ENCODE data around the gene PAPOLB. TPM values are rescaled to one million over a fixed set of nuclear protein-coding genes. Genes with fewer than 3 reads are reported as not detected.

PAPOLB gene
- total and polyA plus RNA-seq, 2 of the 8 experiments (the other 6 are each of a cell fraction or from before 2014, with no cell fraction given) = 0.02 to 0.15 TPM

GRCh38 chr7:4832711-4833110, 29.1 kb downstream of the PAPOLB start:
- Histone ChIP-seq H3K79me1 (ENCODE audit: low read depth, low read length) (no peaks in the 10 kb centered on the region), H3K9me3 (ENCODE audit: insufficient read depth in 2 of 2, low read depth in 1 of 2, low read length in 1 of 2) (no peaks in the 10 kb centered on the region), H3K36me3 (ENCODE audit: control insufficient read depth in 2 of 4, insufficient read depth in 4 of 4, low read length in 3 of 4) (no peaks in the 10 kb centered on the region), H2BK120ac (replicated peaks; ENCODE audit: low read depth, low read length) (no peak overlapping the region), H3K18ac (ENCODE audit: extremely low read depth, low read length) (no peak overlapping the region), H3K4me1 (replicated peaks in 1 of 4; ENCODE audit: control insufficient read depth in 3 of 4, insufficient read depth in 4 of 4, low read length in 3 of 4) (peaks cover 0 to 4% (median 0%) of the 10 kb centered on the region in 4 experiments; a peak in 1 of 7 replicates), H3K14ac (ENCODE audit: insufficient read length) (no peak overlapping the region), H2BK20ac (ENCODE audit: low read length) (no peak overlapping the region), H2AK5ac (ENCODE audit: low read depth, low read length) (no peak overlapping the region), H3K9ac (replicated peaks in 1 of 4; ENCODE audit: extremely low read depth in 1 of 4, low read depth in 3 of 4, low read length in 3 of 4) (no peak overlapping the region), H3K4me3 (ENCODE audit: extremely low read depth in 1 of 4, insufficient read depth in 2 of 4, low read depth in 3 of 4, low read length in 4 of 4) (no peak overlapping the region), H3K23me2 (ENCODE audit: low read depth, low read length) (peaks cover 2% of the 10 kb centered on the region; the same call in 1 of the 2 replicates), H4K20me1 (replicated peaks in 1 of 2; ENCODE audit: control insufficient read depth in 1 of 2, insufficient read depth in 2 of 2, low read length in 2 of 2) (peaks cover 0 to 6% of the 10 kb centered on the region in 2 experiments), H4K91ac (replicated peaks; ENCODE audit: insufficient read length, low read length) (no peak overlapping the region), H2BK15ac (ENCODE audit: low read length) (no peak overlapping the region), H3K79me2 (ENCODE audit: control insufficient read depth in 1 of 2, insufficient read depth in 2 of 2, low read length in 2 of 2) (no peaks in the 10 kb centered on the region), H2AFZ (ENCODE audit: low read length) (no peak overlapping the region), H4K5ac (ENCODE audit: insufficient read length, low read depth, low read length) (no peak overlapping the region), H2BK5ac (ENCODE audit: low read depth, low read length) (no peak overlapping the region), H3K4ac (replicated peaks; ENCODE audit: insufficient read length, low read depth, low read length) (no peak overlapping the region), H3K4me2 (ENCODE audit: insufficient read depth in 1 of 2, low read depth in 2 of 2, low read length in 2 of 2) (no peak overlapping the region), H3K27ac (ENCODE audit: low read depth, low read length) (no peak overlapping the region), H3K27me3 (replicated peaks in 1 of 4; ENCODE audit: control insufficient read depth in 3 of 4, extremely low read depth in 1 of 4, insufficient read depth in 3 of 4, low read length in 3 of 4) (no peaks in the 10 kb centered on the region), H3K23ac (ENCODE audit: insufficient read length) (no peak overlapping the region), H2BK12ac (ENCODE audit: low read depth, low read length) (no peak overlapping the region), H4K8ac (ENCODE audit: extremely low read depth, insufficient read depth, low read length) (no peak overlapping the region), H3K56ac (replicated peaks; ENCODE audit: insufficient read length, low read depth, low read length) (no peak overlapping the region)
- ChIA-PET POLR2A (ENCODE audit: partially characterized antibody) (no interaction called here), CTCF (ENCODE audit: partially characterized antibody) (interaction anchor here (0.8 to 5.4 kb wide), 7 partner anchors 11 to 254 kb away, joined by 3 to 62 read pairs (median 20); partner anchors contain the start of gene RADIL)
- WGBS, 2 experiments (ENCODE audit: extremely low coverage in 1 of 2, insufficient coverage in 1 of 2, insufficient read length in 1 of 2, insufficient replicate concordance in 2 of 2, low coverage in 1 of 2, low lambda C conversion rate in 2 of 2, missing lambda C conversion rate in 1 of 2) = 95% methylated on average over 16 of the region's 16 CpGs; no CpG with 5 or more reads in 1 of the 2 experiments
- DNase-seq (ENCODE audit: low read depth in 1 of 2, low spot score in 2 of 2) (no peak), FAIRE-seq (no peak)
- TF ChIP-seq, protein P1, sequence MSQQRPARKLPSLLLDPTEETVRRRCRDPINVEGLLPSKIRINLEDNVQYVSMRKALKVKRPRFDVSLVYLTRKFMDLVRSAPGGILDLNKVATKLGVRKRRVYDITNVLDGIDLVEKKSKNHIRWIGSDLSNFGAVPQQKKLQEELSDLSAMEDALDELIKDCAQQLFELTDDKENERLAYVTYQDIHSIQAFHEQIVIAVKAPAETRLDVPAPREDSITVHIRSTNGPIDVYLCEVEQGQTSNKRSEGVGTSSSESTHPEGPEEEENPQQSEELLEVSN (IDR thresholded peaks at IDR 0.05) = no peak
- TF ChIP-seq POU5F1 (IDR thresholded peaks at IDR 0.05; ENCODE audit: low read depth, low read length) (no peak), HDAC2 (IDR thresholded peaks at IDR 0.05; ENCODE audit: borderline replicate concordance in 1 of 2, low read depth in 2 of 2, low read length in 2 of 2) (no peak), KDM4A (IDR thresholded peaks at IDR 0.05; ENCODE audit: low read depth, low read length, severe bottlenecking) (no peak), RAD21 (IDR thresholded peaks at IDR 0.05 in 1 of 2, conservative IDR thresholded peaks at IDR 0.05 in 1 of 2; ENCODE audit: low read depth in 2 of 2, low read length in 2 of 2) (no peak), FOSL1 (IDR thresholded peaks at IDR 0.05; ENCODE audit: insufficient read depth, low read depth, low read length) (no peak), CBX5 (IDR thresholded peaks at IDR 0.05; ENCODE audit: low read depth, low read length) (no peak), SUZ12 (IDR thresholded peaks at IDR 0.05; ENCODE audit: low read length) (no peak), TCF12 (IDR thresholded peaks at IDR 0.05; ENCODE audit: low read depth, low read length) (no peak), TEAD4 (IDR thresholded peaks at IDR 0.05; ENCODE audit: low read depth, low read length) (no peak)

Measured in H1 (cell line).